Left ventricle myocardium inferior (tissue), 1 donor: Measurements from ENCODE around the gene PAN3. TPM values are rescaled to one million over a fixed set of nuclear protein-coding genes. Genes with fewer than 3 reads are reported as not detected.

Experiments
- DNase-seq: peaks from one replicate; pipeline ENCODE4 v3.0.0-alpha.2; 2020
- H3K27ac ChIP-seq: fragments of 200-600 bp; replicated peaks from 2 replicates; pipeline ENCODE4 v1.8.0; 2021
- H3K27me3 ChIP-seq: fragments of 200-600 bp; 2 replicates; pipeline ENCODE4 v1.8.0; 2021; ENCODE audit warnings: low read depth
- H3K36me3 ChIP-seq: fragments of 200-600 bp; 2 replicates; pipeline ENCODE4 v1.8.0; 2021
- H3K4me1 ChIP-seq: fragments of 200-600 bp; 2 replicates; pipeline ENCODE4 v1.8.0; 2021
- H3K4me3 ChIP-seq: fragments of 200-600 bp; 2 replicates; pipeline ENCODE4 v1.8.0; 2021; ENCODE audit warnings: mild to moderate bottlenecking, moderate library complexity
- H3K9me3 ChIP-seq: fragments of 200-600 bp; replicated peaks from 2 replicates; pipeline ENCODE4 v1.8.0; 2021
- CTCF ChIP-seq: fragments of 200-600 bp; IDR thresholded peaks from 2 replicates; pipeline ENCODE4 v1.8.0; 2021; ENCODE audit warnings: antibody characterized with exemption, mild to moderate bottlenecking, borderline replicate concordance
- intact Hi-C: fragments of 100-400 bp; cut with micrococcal nuclease; formaldehyde crosslinking; loops from one replicate; pipeline ENCODE4 v1.11.0; 2022
- total RNA-seq: library from RNA; stranded (reverse); fragmentation: NEBNext Ultra II Directional; extraction: Animal tissue kit (Norgen Biotek cat#: 25700); gene quantifications from one replicate; pipeline ENCODE4 v1.2.1, GENCODE V29; 2021
- donor health status: DM: no; HTN: yes; CAD: no; lungs with severe emphysema.

PAN3 gene
- total RNA-seq, 1 donor from 2014 or later = 9.6 TPM

GRCh38 chr13:28257305-28257704 lies 119.0 kb downstream of the PAN3 start:
- H3K27me3 ChIP-seq = no peaks in the 10 kb centered on the region
- no peak overlapping the region for H3K27ac ChIP-seq
- no peaks in the 10 kb centered on the region for H3K4me1 ChIP-seq
- H3K36me3 ChIP-seq = peaks cover 39% of the 10 kb centered on the region
- TF ChIP-seq CTCF = no peak
- no peaks in the 10 kb centered on the region for H3K9me3 ChIP-seq
- no peak overlapping the region for H3K4me3 ChIP-seq
- intact Hi-C loops = no loop called here
- no peak for DNase-seq

- no peak for DNase-seq
- Histone ChIP-seq H3K4me1 (no peaks in the 10 kb centered on the region), H3K36me3 (peaks cover 49% of the 10 kb centered on the region), H3K27me3 (no peaks in the 10 kb centered on the region), H3K9me3 (no peaks in the 10 kb centered on the region), H3K4me3 (no peak overlapping the region), H3K27ac (no peak overlapping the region)
- intact Hi-C loops = no loop called here
- TF ChIP-seq CTCF = no peak
These were observed 120.1 kb downstream of the PAN3 start for GRCh38 chr13:28258417-28258816.

- no peak for TF ChIP-seq CTCF
- no peaks in the 10 kb centered on the region for H3K4me1 ChIP-seq
- no peak overlapping the region for H3K27ac ChIP-seq
- no peak overlapping the region for H3K4me3 ChIP-seq
- H3K36me3 ChIP-seq = peaks cover 56% of the 10 kb centered on the region
- intact Hi-C loops = no loop called here
- DNase-seq = no peak
- H3K9me3 ChIP-seq = no peaks in the 10 kb centered on the region
- H3K27me3 ChIP-seq = no peaks in the 10 kb centered on the region
These were observed 129.2 kb downstream of the PAN3 start for GRCh38 chr13:28267497-28267896.

- Histone ChIP-seq H3K27me3 (no peaks in the 10 kb centered on the region), H3K9me3 (no peaks in the 10 kb centered on the region), H3K4me3 (no peak overlapping the region), H3K36me3 (peaks cover 51% of the 10 kb centered on the region), H3K27ac (no peak overlapping the region), H3K4me1 (no peaks in the 10 kb centered on the region)
- intact Hi-C loops = no loop called here
- no peak for DNase-seq
- no peak for TF ChIP-seq CTCF
These were observed 130.5 kb downstream of the PAN3 start for GRCh38 chr13:28268800-28269223.

GRCh38 chr13:28271056-28271840 lies 132.9 kb downstream of the PAN3 start:
- H3K27me3 ChIP-seq = no peaks in the 10 kb centered on the region
- H3K36me3 ChIP-seq = peaks cover 53% of the 10 kb centered on the region

More at GRCh38 chr13:28271056-28271840, 132.9 kb downstream of the PAN3 start:
- intact Hi-C loops = no loop called here
- no peak overlapping the region for H3K4me3 ChIP-seq
- no peaks in the 10 kb centered on the region for H3K9me3 ChIP-seq
- no peak overlapping the region for H3K27ac ChIP-seq
- DNase-seq = no peak
- H3K4me1 ChIP-seq = no peaks in the 10 kb centered on the region
- no peak for TF ChIP-seq CTCF
